ENCODE results near the gene GAPVD1.
A peak's percentile ranks its signal among the peaks of the same experiment; 100 is the strongest.
"Not testable (repeated sequence)": the region's sequence is repeated elsewhere in the genome, so short reads cannot be mapped to it uniquely, and the experiment has no call there.

Gene GAPVD1

GRCh38 chr9:125262294-125262991 lies 817 bp downstream of the GAPVD1 start:
- no peak overlapping the region for H2AFZ ChIP-seq (ENCODE audit: low read depth, low read length)
- peak overlapping the region; percentile 96 for H3K4me3 ChIP-seq (ENCODE audit: low read length)
- peaks cover 24% of the 10 kb centered on the region; the same call in 1 of the 2 replicates for H4K20me1 ChIP-seq (ENCODE audit: insufficient read depth, low read length)
- H3K9me3 ChIP-seq (ENCODE audit: insufficient read depth, low read length) = 0 out of 2 replicates have a peak, but pooled peaks cover 3% of the 10 kb centered on the region
- H3K4me1 ChIP-seq (ENCODE audit: low read length) = peaks cover 27% of the 10 kb centered on the region
- H3K27ac ChIP-seq (ENCODE audit: low read length) = no peak overlapping the region
- H3K79me2 ChIP-seq (ENCODE audit: low read length) = peaks cover 55% of the 10 kb centered on the region
- peaks cover 12% of the 10 kb centered on the region for H3K36me3 ChIP-seq (replicated peaks; ENCODE audit: low read depth, low read length)
- TF ChIP-seq CTCF (IDR thresholded peaks at IDR 0.05; ENCODE audit: low read depth, low read length) (no peak), EZH2phosphoT487 (IDR thresholded peaks at IDR 0.05; ENCODE audit: low read depth) (no peak)
- H3K27me3 ChIP-seq (ENCODE audit: low read depth, low read length) = no peaks in the 10 kb centered on the region
- H3K4me2 ChIP-seq (ENCODE audit: low read length) = peak overlapping the region; percentile 77
- peak overlapping the region; percentile 89 for H3K9ac ChIP-seq (ENCODE audit: low read length)

- not testable (repeated sequence) for H3K27ac ChIP-seq (ENCODE audit: low read length); H3K4me2 ChIP-seq (ENCODE audit: low read length); H3K9ac ChIP-seq (ENCODE audit: low read length); H3K4me3 ChIP-seq (ENCODE audit: low read length); H2AFZ ChIP-seq (ENCODE audit: low read depth, low read length); H3K27me3 ChIP-seq (ENCODE audit: low read depth, low read length); H3K9me3 ChIP-seq (ENCODE audit: insufficient read depth, low read length)
- peaks cover 24% of the 10 kb centered on the region for H3K4me1 ChIP-seq (ENCODE audit: low read length)
- peaks cover 13% of the 10 kb centered on the region for H3K36me3 ChIP-seq (replicated peaks; ENCODE audit: low read depth, low read length)
- peaks cover 31% of the 10 kb centered on the region for H4K20me1 ChIP-seq (ENCODE audit: insufficient read depth, low read length)
- H3K79me2 ChIP-seq (ENCODE audit: low read length) = peaks cover 70% of the 10 kb centered on the region
Observed at GRCh38 chr9:125264068-125264467, 2.4 kb downstream of the GAPVD1 start.

- Histone ChIP-seq H2AFZ (ENCODE audit: low read depth, low read length) (no peak overlapping the region), H3K79me2 (ENCODE audit: low read length) (peaks cover 88% of the 10 kb centered on the region), H3K9ac (ENCODE audit: low read length) (no peak overlapping the region), H3K9me3 (ENCODE audit: insufficient read depth, low read length) (no peaks in the 10 kb centered on the region), H3K4me2 (ENCODE audit: low read length) (no peak overlapping the region), H3K36me3 (replicated peaks; ENCODE audit: low read depth, low read length) (peaks cover 17% of the 10 kb centered on the region), H4K20me1 (ENCODE audit: insufficient read depth, low read length) (peaks cover 26% of the 10 kb centered on the region), H3K4me3 (ENCODE audit: low read length) (no peak overlapping the region), H3K4me1 (ENCODE audit: low read length) (peaks cover 7% of the 10 kb centered on the region), H3K27ac (ENCODE audit: low read length) (no peak overlapping the region), H3K27me3 (ENCODE audit: low read depth, low read length) (no peaks in the 10 kb centered on the region)
- no peak for TF ChIP-seq EZH2phosphoT487 (IDR thresholded peaks at IDR 0.05; ENCODE audit: low read depth)
- no peak for TF ChIP-seq CTCF (IDR thresholded peaks at IDR 0.05; ENCODE audit: low read depth, low read length)
Observed at GRCh38 chr9:125268394-125269013, 6.9 kb downstream of the GAPVD1 start.

GRCh38 chr9:125269014-125269397 lies 7.4 kb downstream of the GAPVD1 start:
- peaks cover 88% of the 10 kb centered on the region for H3K79me2 ChIP-seq (ENCODE audit: low read length)
- no peaks in the 10 kb centered on the region for H3K9me3 ChIP-seq (ENCODE audit: insufficient read depth, low read length)
- TF ChIP-seq EZH2phosphoT487 (IDR thresholded peaks at IDR 0.05; ENCODE audit: low read depth) (no peak), CTCF (IDR thresholded peaks at IDR 0.05; ENCODE audit: low read depth, low read length) (no peak)
- peaks cover 17% of the 10 kb centered on the region for H3K36me3 ChIP-seq (replicated peaks; ENCODE audit: low read depth, low read length)
- no peaks in the 10 kb centered on the region for H3K27me3 ChIP-seq (ENCODE audit: low read depth, low read length)
- no peak overlapping the region for H2AFZ ChIP-seq (ENCODE audit: low read depth, low read length)
- H3K4me3 ChIP-seq (ENCODE audit: low read length) = no peak overlapping the region
- no peak overlapping the region for H3K4me2 ChIP-seq (ENCODE audit: low read length)
- no peak overlapping the region for H3K9ac ChIP-seq (ENCODE audit: low read length)
- H3K27ac ChIP-seq (ENCODE audit: low read length) = no peak overlapping the region
- H4K20me1 ChIP-seq (ENCODE audit: insufficient read depth, low read length) = peaks cover 23% of the 10 kb centered on the region
- peaks cover 7% of the 10 kb centered on the region for H3K4me1 ChIP-seq (ENCODE audit: low read length)
